Esophagus squamous epithelium (tissue), 4 donors: Measurements from ENCODE around the gene WWOX.

ENCODE experiments used
- CTCF ChIP-seq, 6 experiments: fragments of 450-650 bp in 4 of 6; fragments of 200-600 bp in 2 of 6; sonication (generic) in 2 of 6; IDR thresholded peaks; one replicate each; pipeline ENCODE4 v1.5.1; 2016 to 2019; ENCODE audit warnings: antibody characterized with exemption in 6 of 6, mild to moderate bottlenecking in 4 of 6, moderate library complexity in 4 of 6
- POLR2A ChIP-seq, 4 donors: fragments of 450-650 bp; IDR thresholded peaks; one replicate each; pipeline ENCODE4 v1.6.1; 2017; ENCODE audit warnings: antibody characterized with exemption in 4 of 4, mild to moderate bottlenecking in 4 of 4, moderate library complexity in 3 of 4

GRCh38 chr16:79169239-79169638 lies 1069.8 kb downstream of the WWOX start:
- TF ChIP-seq CTCF (IDR thresholded peaks at IDR 0.05) (no peak), POLR2A (IDR thresholded peaks at IDR 0.05) (no peak)
